GM18498 (cell line): ENCODE measurements around the gene YEATS2.

Experiments
- ATAC-seq: cut with Tn5 transposase; IDR thresholded peaks from one replicate; pipeline ENCODE4 v1.9.1; 2021; ENCODE audit warnings: mild to moderate bottlenecking, moderate library complexity; ENCODE audit not compliant: unreplicated experiment

Gene YEATS2

GRCh38 chr3:183810643-183811594, 113.3 kb downstream of the YEATS2 start:
- no peak for ATAC-seq

- no peak for ATAC-seq
Measured at GRCh38 chr3:183811638-183812037, 114.0 kb downstream of the YEATS2 start.

DNA sequence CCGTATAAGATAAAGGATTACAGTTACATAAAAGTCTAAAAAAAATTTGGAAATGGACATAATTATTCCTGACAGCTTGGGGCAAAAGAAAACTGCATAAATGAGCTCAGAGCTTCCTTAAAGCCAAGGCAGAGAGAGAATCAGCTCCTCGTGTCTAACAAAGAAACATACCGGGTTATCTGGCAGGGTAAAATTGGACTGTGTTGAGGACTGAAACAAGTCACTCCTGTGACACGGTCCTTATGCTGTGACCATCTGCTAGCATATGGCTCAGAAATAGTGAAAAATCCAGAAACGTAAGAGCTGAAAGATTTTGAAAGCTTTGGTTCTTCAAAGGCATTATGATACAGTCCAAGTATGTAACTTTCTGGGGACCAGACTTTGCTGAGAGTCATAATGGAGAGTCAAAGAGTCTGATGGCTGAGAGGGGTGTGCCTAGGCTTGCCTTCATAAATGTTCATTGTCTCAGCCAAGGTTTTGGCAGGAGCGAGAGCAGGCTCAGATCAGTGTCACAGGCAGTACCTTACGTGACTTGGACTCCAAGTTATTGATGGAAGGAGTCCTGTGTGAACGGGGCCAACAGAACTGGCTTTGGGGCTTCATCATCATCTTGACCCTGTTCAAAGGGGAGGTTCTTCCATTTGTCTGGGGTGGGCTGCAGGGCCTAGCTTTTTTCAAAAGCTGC, 115.3 kb downstream of the YEATS2 start:
- no peak for ATAC-seq

DNA sequence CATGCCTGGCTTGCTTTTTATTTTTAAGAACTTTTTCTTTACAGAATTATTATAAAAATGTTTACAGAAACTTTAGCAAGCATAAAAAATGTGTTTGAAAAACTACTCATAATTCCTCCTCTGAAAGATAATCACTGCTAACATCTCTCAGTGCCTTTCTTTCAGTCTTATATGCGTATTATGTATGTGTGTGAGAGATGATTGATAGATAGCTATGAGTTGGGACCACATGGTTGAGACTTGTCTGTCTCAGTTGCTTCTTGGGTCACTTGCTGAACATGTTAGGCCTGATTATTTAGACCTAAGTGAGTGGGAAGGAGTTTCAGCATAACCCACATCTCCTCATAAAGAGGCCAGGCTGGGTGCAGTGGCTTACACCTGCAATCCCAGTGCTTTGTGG, 116.6 kb downstream of the YEATS2 start:
- ATAC-seq, result no peak

GRCh38 chr3:183815563-183815940, 118.0 kb downstream of the YEATS2 start:
- ATAC-seq, result no peak

- ATAC-seq, result no peak
Measured at GRCh38 chr3:183815951-183816475, 118.4 kb downstream of the YEATS2 start.

DNA sequence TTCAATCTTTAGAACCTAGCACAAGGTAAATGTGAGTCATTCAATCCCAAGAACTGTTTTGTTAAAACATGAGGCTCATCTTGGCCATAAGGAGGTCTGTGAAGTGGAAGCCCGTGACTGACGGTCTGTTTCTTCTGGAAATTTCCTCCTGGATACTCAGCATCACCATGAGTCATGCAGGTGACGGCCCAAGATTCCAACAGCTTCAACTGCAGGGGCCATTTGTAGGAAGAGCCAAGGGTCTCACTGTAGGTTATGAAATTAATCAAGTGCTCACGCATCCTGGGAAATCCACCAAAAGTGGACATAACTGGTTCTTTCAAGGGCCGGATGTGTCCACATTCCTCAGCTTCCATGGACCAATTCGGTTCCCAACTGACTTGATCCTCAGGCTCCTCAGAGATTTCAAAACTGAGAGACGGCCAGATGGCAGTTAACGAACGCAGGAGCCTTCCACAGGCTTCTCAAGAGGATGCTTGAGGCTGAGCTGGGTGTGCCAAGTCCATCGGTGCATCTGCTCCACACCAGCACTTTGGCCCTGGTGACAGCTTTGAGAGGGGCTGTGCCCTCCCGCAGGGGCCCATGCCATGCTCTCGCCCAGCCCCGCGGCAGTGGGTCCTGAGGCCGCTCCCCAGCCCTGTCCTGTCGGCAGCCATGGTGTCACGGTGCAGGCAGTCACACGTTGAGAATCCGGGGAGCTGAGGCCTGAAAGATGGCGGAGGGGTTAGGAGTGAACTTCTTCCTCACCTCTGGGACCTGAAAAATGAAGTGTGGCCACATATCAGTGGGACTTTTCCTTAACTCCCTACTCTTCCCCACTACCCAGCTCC, 119.3 kb downstream of the YEATS2 start:
- no peak for ATAC-seq

DNA sequence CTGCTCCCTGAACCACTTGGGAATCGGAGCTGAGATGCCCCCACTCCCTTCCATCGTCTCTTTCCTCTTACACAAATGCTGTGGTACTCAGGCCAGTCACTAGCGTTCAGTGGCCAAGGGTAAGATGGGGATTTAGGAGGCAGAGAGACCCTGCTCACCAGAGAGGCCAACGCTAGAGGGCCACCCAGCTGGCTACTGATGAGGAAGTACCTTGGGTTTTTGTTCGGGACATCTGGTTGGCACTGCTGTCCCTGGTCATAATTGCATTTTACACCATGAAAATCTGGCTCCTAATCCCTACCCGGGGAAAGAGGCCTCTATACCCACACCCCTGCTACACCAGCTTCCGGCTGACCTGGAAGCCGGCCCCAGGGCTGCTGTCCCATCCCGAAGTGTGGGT, 120.0 kb downstream of the YEATS2 start:
- no peak for ATAC-seq

DNA sequence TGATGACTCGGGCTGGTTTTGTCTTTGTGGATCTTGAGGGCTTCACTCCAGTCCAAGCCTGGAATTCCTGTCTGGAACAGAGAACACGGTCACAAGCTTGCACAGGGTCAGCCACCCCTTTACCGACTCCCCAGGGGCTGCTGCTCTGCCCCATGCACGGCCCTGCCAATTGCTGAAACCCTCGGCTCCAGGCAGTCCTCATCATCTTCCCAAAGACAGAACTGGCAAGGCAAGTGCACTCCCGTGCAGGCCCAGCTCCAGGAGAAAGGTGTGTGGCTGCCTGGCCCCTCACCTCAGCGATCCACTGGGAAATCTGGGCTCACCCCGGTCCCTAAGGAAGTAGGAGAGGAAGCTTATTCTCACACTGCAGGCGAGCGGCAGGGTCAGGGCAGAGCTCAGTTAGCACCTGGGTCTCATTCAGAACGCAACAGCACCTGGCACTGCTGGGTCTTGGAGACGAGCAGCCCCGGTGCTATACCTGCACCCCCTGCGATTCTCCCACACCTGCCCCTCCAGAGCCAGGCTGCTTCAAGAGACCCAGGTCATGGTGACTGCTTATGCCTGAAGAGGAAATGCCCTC, 120.5 kb downstream of the YEATS2 start:
- no peak for ATAC-seq

GRCh38 chr3:183818706-183819624, 121.4 kb downstream of the YEATS2 start:
- no peak for ATAC-seq

GRCh38 chr3:183819831-183820230, 122.2 kb downstream of the YEATS2 start:
- ATAC-seq, result no peak

- ATAC-seq, result no peak
Measured at GRCh38 chr3:183822631-183823030, 125.0 kb downstream of the YEATS2 start.

DNA sequence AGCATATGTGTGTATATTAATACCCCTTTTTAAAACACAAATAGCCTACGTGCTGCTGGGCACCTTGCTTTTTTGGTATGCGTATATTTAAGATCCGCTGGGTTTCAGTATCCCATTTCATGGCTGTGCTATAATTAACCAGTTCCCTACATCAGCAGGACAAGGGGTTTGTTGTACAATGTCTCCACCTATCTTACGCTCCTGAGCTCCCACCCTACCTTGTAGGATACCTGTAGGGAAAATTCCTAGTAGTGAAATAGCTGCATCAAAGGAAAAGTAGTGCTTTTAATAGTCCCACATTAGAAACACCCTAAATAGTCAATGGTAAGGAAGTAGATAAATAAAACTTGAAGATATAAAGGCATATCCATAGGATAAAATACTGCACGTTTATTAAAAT, 126.4 kb downstream of the YEATS2 start:
- no peak for ATAC-seq

- peak; percentile 35 for ATAC-seq
Measured at GRCh38 chr3:183824761-183825455, 127.3 kb downstream of the YEATS2 start.

DNA sequence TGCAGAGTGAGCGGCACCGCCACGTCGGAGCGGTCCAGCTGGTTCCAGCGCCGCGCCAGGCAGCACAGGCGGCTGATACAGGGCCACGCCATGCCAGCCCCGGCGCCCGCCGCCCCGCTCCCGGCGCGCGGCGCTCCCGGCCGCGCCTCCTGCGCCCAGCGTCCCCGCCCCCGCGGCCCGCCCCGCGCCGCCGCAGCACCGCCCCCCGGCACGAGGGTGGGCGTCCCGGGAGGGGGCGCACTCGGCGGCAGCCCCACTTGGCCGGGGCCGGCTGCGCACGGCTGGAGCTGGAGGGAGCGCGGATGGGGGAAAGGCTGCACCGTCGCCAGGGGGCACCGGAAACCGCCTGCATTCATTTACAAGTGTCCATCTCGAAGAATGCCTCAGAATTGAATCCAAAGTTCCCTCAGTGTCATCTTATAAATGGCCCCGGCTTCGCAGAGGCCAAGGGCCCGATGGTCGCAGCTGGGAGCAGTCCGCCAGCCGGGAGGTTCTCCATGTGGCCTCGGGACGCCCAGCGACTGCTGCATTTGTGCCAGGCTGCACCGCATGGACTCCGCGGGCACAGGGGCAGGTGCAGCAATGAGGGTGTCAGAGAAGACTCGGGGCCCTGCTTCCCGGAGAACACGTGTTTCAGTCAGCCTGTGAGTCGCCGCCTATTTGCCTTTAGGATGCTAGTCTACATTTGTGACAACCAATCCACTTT, 128.0 kb downstream of the YEATS2 start, which contains the start of gene MAP6D1:
Gene MAP6D1, minus strand, starts transcription at position 122 of the 706 bp plus-strand sequence. Its CDS starts 30 bp downstream, at position 92.
- ATAC-seq, result peak; percentile 57

GRCh38 chr3:183826448-183827250, 129.1 kb downstream of the YEATS2 start:
- ATAC-seq, result no peak

DNA sequence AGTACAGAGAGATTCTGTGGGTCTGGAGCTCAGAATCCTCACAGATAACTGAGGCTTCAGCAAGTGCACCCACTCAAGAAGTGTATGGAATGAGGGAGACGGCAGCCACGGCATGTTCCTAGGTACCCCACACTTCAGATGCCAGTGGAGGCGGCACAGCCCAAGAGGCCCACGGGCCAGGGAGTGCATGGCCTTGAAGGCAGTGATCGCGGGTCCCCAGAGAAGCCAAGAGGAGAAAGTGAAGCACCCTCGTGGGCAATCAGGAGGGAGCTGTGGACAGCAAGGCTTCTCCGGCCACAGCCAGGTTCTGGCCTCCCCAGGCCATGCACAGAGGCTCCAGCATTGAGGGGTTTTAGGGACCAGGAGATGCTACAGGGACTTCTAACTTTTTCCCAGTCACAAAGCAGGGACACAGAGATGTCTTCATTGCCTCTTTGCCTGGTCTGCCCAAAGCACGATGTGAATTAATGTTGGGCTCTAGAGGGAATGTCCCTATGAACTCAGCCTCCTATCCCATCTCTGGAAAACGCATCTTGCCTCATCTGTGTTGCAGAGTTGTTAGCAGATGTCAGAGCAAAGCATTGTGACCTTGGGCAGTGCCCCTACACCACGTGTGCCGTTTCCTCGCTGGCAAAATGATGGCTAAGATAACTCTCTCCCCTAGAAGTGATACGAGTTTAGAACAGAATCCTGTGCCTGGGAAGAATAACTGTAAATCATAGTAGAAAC, 130.4 kb downstream of the YEATS2 start:
- no peak for ATAC-seq
